Measurements from ENCODE around the gene PDGFRB. TPM values are rescaled to one million over a fixed set of nuclear protein-coding genes. Genes with fewer than 3 reads are reported as not detected.

The PDGFRB gene
- total and polyA plus RNA-seq, 2 of the 8 experiments (the other 6 are each of a cell fraction or from before 2014, with no cell fraction given) = 4.2 to 13.7 TPM

DNA sequence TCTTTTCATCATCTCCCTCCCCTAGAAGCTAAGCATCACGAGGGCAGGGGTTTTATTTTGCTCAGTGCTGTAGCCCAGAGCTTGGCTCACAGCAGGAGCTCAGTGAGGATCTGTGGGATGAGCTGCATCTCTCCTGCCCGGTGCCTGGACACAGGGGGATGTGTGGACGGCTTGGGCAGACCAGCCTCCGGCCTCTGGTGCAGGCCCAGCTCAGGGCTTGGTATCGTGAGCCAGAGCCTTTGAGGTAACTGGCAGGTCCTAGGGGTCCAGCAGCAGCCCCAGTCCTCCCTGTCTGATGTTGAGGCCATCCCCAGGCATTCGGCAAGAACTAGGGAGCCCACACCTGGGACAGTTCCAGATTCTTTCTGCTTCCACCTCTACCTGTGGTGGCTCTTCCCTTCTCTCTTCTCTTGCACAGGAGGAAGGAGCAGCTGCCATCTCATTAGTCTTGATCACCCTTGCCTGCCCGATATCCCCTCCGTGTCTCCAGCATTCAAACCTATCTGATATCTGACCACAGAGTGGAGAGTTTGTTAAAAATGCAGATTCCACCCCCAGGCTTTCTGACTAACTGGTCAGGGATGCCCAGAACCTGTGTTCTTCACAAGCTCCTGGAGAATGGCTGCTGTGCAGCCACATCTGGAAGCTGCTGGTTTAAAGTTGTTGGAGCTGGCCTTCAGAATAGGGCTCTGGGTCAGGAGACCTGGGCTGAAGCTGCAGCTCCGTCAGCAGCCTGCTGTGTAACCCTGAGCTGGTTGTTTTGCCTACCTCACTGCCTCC is 26.3 kb upstream of the PDGFRB start:
- Histone ChIP-seq H3K4ac (replicated peaks; ENCODE audit: insufficient read length, low read depth, low read length) (no peak overlapping the region), H3K27me3 (replicated peaks in 1 of 4; ENCODE audit: control insufficient read depth in 3 of 4, extremely low read depth in 1 of 4, insufficient read depth in 3 of 4, low read length in 3 of 4) (peaks cover 0 to 13% (median 9%) of the 10 kb centered on the region in 4 experiments; a peak in 5 of 7 replicates), H3K27ac (ENCODE audit: low read depth, low read length) (no peak overlapping the region), H2AK5ac (ENCODE audit: low read depth, low read length) (no peak overlapping the region), H2BK20ac (ENCODE audit: low read length) (no peak overlapping the region), H3K79me2 (ENCODE audit: control insufficient read depth in 1 of 2, insufficient read depth in 2 of 2, low read length in 2 of 2) (no peaks in the 10 kb centered on the region), H2BK5ac (ENCODE audit: low read depth, low read length) (no peak overlapping the region), H3K56ac (replicated peaks; ENCODE audit: insufficient read length, low read depth, low read length) (no peak overlapping the region), H3K4me3 (ENCODE audit: extremely low read depth in 1 of 4, insufficient read depth in 2 of 4, low read depth in 3 of 4, low read length in 4 of 4) (no peak overlapping the region), H3K4me1 (replicated peaks in 1 of 4; ENCODE audit: control insufficient read depth in 3 of 4, insufficient read depth in 4 of 4, low read length in 3 of 4) (peaks cover 0 to 12% (median 5%) of the 10 kb centered on the region in 4 experiments; a peak in 6 of 7 replicates), H3K18ac (ENCODE audit: extremely low read depth, low read length) (no peak overlapping the region), H3K14ac (ENCODE audit: insufficient read length) (no peak overlapping the region), H2BK15ac (ENCODE audit: low read length) (0 out of 2 replicates have a peak overlapping the region, but pooled peaks have one; percentile 88), H3K9me3 (ENCODE audit: insufficient read depth in 2 of 2, low read depth in 1 of 2, low read length in 1 of 2) (no peaks in the 10 kb centered on the region), H3K23me2 (ENCODE audit: low read depth, low read length) (no peaks in the 10 kb centered on the region; the same call in 1 of the 2 replicates), H2BK120ac (replicated peaks; ENCODE audit: low read depth, low read length) (no peak overlapping the region), H4K8ac (ENCODE audit: extremely low read depth, insufficient read depth, low read length) (no peak overlapping the region), H2BK12ac (ENCODE audit: low read depth, low read length) (no peak overlapping the region), H3K36me3 (ENCODE audit: control insufficient read depth in 2 of 4, insufficient read depth in 4 of 4, low read length in 3 of 4) (no peaks in the 10 kb centered on the region), H3K79me1 (ENCODE audit: low read depth, low read length) (no peaks in the 10 kb centered on the region), H4K91ac (replicated peaks; ENCODE audit: insufficient read length, low read length) (no peak overlapping the region), H3K9ac (replicated peaks in 1 of 4; ENCODE audit: extremely low read depth in 1 of 4, low read depth in 3 of 4, low read length in 3 of 4) (no peak overlapping the region), H3K4me2 (ENCODE audit: insufficient read depth in 1 of 2, low read depth in 2 of 2, low read length in 2 of 2) (no peak overlapping the region), H3K23ac (ENCODE audit: insufficient read length) (no peak overlapping the region), H2AFZ (ENCODE audit: low read length) (no peak overlapping the region), H4K20me1 (replicated peaks in 1 of 2; ENCODE audit: control insufficient read depth in 1 of 2, insufficient read depth in 2 of 2, low read length in 2 of 2) (no peaks in the 10 kb centered on the region), H4K5ac (ENCODE audit: insufficient read length, low read depth, low read length) (no peak overlapping the region)
- 87% methylated on average over 9 of the region's 9 CpGs; no CpG with 5 or more reads in 1 of the 2 experiments for WGBS, 2 experiments (ENCODE audit: extremely low coverage in 1 of 2, insufficient coverage in 1 of 2, insufficient read length in 1 of 2, insufficient replicate concordance in 2 of 2, low coverage in 1 of 2, low lambda C conversion rate in 2 of 2, missing lambda C conversion rate in 1 of 2)
- FAIRE-seq (no peak), DNase-seq (ENCODE audit: low read depth in 1 of 2, low spot score in 2 of 2) (no peak)
- ChIA-PET POLR2A (ENCODE audit: partially characterized antibody) (interaction anchor here (0.6 kb wide), 2 partner anchors 8 to 215 kb away, joined by 3 read pairs; no protein-coding TSS in a partner anchor), CTCF (ENCODE audit: partially characterized antibody) (interaction anchor here (0.9 to 17.8 kb wide), 9 partner anchors 9 to 217 kb away, joined by 3 to 406 read pairs (median 28); partner anchors contain the start of genes CDX1 and SLC6A7)
- TF ChIP-seq PHF8 (conservative IDR thresholded peaks at IDR 0.05; ENCODE audit: low read depth, low read length) (no peak), CEBPB (IDR thresholded peaks at IDR 0.05; ENCODE audit: low read depth, low read length) (no peak), SIRT6 (IDR thresholded peaks at IDR 0.05; ENCODE audit: low read length) (no peak)
- TF ChIP-seq, protein P1, sequence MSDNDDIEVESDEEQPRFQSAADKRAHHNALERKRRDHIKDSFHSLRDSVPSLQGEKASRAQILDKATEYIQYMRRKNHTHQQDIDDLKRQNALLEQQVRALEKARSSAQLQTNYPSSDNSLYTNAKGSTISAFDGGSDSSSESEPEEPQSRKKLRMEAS (IDR thresholded peaks at IDR 0.05) = no peak
- TF ChIP-seq, protein P2, sequence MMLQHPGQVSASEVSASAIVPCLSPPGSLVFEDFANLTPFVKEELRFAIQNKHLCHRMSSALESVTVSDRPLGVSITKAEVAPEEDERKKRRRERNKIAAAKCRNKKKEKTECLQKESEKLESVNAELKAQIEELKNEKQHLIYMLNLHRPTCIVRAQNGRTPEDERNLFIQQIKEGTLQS (IDR thresholded peaks at IDR 0.05; ENCODE audit: insufficient read depth, low read depth, low read length) = no peak
- TF ChIP-seq, protein P3, sequence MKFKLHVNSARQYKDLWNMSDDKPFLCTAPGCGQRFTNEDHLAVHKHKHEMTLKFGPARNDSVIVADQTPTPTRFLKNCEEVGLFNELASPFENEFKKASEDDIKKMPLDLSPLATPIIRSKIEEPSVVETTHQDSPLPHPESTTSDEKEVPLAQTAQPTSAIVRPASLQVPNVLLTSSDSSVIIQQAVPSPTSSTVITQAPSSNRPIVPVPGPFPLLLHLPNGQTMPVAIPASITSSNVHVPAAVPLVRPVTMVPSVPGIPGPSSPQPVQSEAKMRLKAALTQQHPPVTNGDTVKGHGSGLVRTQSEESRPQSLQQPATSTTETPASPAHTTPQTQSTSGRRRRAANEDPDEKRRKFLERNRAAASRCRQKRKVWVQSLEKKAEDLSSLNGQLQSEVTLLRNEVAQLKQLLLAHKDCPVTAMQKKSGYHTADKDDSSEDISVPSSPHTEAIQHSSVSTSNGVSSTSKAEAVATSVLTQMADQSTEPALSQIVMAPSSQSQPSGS (IDR thresholded peaks at IDR 0.05; ENCODE audit: low read length) = no peak

Measured in H1 (cell line).